Thyroid gland (tissue), 4 donors: ENCODE data around the gene ANKMY2.

ENCODE experiments used
- CTCF ChIP-seq, 6 experiments: fragments of 200-600 bp in 3 of 6; fragments of 450-650 bp in 3 of 6; sonication (generic) in 3 of 6; IDR thresholded peaks; one replicate each; pipeline ENCODE4 v1.5.1; 2016 to 2019; ENCODE audit warnings: antibody characterized with exemption in 6 of 6, mild to moderate bottlenecking in 2 of 6, inconsistent platforms in 1 of 6, moderate library complexity in 1 of 6
- POLR2A ChIP-seq, 2 donors: fragments of 450-650 bp; IDR thresholded peaks; one replicate each; pipeline ENCODE4 v1.6.1; 2017; ENCODE audit warnings: antibody characterized with exemption in 2 of 2, mild to moderate bottlenecking in 2 of 2, moderate library complexity in 1 of 2

- TF ChIP-seq CTCF (IDR thresholded peaks at IDR 0.05) (no peak), POLR2A (IDR thresholded peaks at IDR 0.05) (no peak)
Measured at GRCh38 chr7:16579216-16579615, 66.3 kb downstream of the ANKMY2 start.
